GM21723 (cell line): Measurements from ENCODE around the gene SPATA1.

ENCODE experiments used
- ATAC-seq: cut with Tn5 transposase; IDR thresholded peaks from one replicate; pipeline ENCODE4 v1.9.1; 2021; ENCODE audit warnings: mild to moderate bottlenecking, moderate library complexity; ENCODE audit not compliant: unreplicated experiment

Gene SPATA1

DNA sequence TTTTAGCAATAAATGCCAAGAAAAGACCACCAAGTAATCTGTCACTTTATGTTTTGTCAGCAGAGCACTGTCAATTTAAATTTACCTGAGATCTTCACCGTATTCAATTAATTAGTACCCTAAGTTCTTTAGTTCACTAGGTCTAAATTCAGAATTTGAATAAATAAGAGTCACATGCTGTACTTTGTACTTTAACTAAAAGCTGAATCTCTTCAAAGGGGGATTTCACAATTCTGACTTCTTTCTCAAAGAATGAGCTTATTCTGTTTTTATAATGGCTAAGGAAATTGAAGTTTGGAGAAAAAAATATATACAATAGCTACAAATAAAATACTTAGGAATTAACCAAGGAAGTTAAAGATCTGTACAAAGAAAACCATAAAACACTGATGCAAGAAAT is 2.3 kb downstream of the SPATA1 start:
- no peak for ATAC-seq

DNA sequence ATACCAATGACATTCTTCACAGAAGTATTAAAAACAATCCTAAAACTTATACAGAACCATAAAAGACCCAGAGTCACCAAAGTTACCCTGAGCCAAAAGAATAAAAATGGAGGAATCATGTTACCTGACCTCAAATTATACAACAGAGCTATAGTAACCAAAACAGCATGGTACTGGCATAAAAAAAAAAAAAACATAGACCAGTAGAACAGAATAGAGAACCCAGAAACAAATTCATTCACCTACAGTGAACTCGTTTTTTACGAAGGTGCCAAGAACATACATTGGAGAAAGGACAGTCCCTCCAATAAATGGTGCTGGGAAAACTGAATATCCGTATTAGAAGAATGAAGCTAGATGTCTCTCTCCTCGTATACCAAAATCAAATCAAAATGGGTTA is 2.8 kb downstream of the SPATA1 start:
- no peak for ATAC-seq

- no peak for ATAC-seq
Measured at GRCh38 chr1:84510165-84510564, 4.0 kb downstream of the SPATA1 start.

- ATAC-seq, result no peak
Measured at GRCh38 chr1:84510668-84511067, 4.5 kb downstream of the SPATA1 start.

- no peak for ATAC-seq
Measured at GRCh38 chr1:84524590-84524989, 18.4 kb downstream of the SPATA1 start.

- ATAC-seq, result no peak
Measured at GRCh38 chr1:84525779-84526178, 19.6 kb downstream of the SPATA1 start.

GRCh38 chr1:84538599-84538998 is 32.4 kb downstream of the SPATA1 start:
- ATAC-seq, result no peak

DNA sequence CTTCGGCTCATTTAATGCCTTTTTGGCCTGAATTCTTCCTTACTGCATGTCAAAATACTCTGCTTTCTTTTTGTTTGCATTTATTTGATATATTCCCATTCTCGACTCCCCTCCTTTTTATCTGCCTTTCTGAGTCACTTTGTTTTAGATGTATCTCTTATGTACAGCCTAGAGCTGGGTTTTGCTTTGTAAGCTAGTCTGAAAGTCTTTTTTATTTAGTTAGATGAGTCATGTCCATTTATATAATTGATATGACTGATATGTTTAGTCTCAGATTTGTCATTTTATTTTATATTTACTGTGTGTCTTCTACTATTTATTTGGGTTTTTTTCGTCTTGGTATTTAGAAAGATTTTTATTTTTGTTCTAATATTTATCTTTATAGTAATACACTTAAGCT is 33.8 kb downstream of the SPATA1 start:
- no peak for ATAC-seq

GRCh38 chr1:84540759-84541158 is 34.6 kb downstream of the SPATA1 start:
- no peak for ATAC-seq

DNA sequence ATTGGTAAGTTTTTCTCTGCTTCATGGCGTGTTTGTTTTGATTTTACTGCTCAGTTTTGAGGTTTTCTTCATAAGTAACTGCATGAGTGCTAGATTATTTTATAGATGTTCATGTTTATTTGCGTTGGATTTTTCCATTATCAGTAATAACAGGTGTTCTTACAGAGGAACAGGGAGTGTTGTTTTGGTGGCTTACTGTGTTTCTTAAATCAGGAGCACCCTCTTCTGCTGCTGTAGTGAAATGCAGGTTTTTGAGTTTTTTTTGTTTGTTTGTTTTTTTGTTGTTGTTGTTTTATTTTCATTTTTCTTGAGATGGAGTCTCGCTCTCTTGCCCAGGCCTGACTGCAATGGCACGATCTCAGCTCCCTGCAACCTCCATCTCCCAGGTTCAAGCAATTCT is 35.5 kb downstream of the SPATA1 start:
- no peak for ATAC-seq

DNA sequence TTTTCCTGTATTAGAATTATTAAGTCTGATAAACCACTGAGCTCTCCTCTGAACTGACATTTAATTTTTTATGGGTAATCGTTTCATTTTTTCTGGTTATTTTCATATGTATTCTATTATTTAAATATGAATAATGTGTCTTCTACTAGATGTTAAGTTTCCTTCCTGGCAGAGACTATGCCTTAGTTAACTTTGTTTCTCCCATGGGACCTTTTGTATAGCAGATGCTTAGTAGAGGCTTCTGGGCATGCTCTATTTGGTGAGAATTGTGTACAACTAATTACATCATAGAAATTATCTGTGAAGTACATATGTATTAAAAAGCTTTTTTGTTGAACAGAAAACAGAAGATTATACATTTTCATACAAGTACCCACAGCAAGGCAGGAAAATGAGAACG is 44.6 kb downstream of the SPATA1 start:
- no peak for ATAC-seq

DNA sequence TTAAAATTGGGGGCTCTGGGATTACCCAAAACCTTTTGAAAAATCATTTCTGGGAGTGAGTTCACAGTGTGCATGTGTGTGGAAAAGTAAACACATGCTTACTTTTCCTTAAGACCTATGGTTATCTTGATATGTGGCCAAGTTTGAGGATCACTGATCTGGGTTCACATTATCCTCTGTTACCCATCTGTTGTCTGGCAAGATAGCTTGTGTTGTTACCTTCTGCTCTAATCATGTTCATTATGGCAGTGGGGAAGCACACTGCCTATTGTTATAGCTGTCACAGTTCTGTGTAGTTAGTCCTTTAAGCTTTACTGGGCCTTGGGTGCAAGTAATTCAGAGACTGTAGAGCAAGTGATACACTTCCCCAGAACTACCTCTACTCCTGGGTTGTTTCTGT is 63.0 kb downstream of the SPATA1 start:
- ATAC-seq, result no peak

DNA sequence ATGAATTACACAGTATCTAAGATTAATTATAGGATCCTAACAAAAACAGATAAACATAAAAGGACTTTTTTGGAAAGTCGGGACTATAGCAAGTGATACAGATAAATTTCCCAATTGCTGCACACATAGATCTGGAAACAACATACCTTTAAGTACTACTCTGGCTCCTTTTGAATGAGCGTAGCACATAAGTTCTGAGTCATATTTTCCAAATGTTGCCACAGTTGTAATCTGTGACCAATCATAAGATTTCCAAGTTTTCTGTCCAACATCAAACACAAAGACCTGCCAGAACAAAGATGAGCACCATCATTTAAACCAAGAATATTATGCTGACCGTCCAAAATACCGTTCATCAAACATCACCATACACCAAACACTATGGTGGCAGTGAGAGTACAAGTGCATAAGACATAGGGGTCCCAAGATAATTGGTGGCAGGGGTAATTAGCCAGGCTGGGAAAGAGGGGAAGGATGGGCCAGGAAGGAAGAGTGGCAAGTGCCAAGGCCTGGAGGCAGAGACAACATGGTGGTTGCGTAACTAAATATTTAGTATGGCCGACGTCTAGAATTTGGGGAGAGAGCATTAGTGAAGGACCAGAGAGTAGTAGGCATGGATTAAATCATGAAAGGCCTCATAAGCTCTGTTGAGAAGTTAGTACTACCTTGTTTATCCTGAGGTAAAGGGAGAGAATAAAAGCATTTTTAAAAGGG is 64.4 kb downstream of the SPATA1 start:
- no peak for ATAC-seq

- ATAC-seq, result no peak
Measured at GRCh38 chr1:84571150-84571535, 65.0 kb downstream of the SPATA1 start.

- ATAC-seq, result no peak
Measured at GRCh38 chr1:84573481-84573966, 67.3 kb downstream of the SPATA1 start.

DNA sequence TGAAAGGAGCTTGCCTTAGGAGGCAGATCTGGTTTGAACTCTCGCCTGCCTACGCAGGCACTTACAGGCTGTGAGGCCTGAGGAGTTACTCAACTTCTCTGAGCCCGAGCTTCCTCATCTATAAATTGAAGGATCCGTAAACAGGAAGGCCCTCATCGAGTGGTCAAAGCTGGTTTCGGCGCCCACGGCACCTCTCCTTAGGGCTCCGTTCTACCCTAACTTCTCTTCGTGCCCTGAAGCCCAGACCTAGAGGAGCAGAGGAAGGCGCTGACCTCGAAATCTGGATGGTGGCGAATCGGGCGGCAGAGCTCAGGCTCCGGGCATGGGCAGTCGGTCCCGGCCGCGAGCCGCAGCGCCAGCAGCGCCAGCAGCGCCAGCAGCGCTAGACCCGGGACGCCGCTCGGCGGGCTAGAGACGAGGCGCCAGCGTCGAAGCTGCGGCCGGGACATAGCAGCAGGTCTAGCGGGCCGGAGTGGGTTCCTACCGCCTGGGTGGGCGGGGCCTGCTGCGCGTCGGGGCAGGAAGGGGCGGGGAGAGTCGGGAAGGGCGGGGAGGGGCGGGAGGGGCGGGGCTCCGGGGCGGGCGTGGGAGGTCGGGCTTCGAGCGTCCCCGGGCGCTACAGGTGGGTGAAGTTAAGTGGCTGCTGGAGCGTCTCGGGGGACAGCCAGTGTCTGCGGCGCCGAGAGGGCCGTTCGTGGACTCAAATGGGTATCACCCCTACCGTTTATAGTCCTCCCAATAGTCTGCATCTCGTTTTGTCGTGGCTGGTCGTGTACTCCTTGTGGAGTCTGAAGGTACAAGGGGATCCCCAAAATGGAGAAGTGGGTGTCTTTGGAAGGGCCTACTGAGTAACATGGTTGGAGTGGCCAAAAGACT is 68.0 kb downstream of the SPATA1 start, which contains the start of gene CTBS:
CTBS (minus strand) TSS at position 474 of the 876 bp plus-strand sequence; CDS start at position 449, 25 bp downstream.
- peak; percentile 82 for ATAC-seq

DNA sequence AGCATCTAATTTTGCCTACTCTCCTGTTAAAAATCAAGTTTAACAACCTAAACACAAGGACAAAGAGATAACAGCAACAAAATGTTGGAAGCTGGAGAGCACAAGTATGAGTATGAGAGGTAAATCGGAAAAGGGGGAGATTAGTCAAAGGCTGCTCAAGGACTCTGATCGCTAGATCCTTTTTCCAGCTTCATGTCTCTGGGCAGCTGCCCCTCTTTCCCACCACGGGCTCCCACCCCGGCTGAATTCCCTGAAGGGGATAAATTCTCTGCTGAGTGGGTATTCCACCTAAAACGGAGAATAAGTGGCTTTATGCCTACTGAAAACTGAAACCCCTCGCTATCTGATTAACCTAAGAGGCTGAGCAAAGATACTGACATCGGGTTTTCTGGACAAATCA is 68.8 kb downstream of the SPATA1 start:
- no peak for ATAC-seq

DNA sequence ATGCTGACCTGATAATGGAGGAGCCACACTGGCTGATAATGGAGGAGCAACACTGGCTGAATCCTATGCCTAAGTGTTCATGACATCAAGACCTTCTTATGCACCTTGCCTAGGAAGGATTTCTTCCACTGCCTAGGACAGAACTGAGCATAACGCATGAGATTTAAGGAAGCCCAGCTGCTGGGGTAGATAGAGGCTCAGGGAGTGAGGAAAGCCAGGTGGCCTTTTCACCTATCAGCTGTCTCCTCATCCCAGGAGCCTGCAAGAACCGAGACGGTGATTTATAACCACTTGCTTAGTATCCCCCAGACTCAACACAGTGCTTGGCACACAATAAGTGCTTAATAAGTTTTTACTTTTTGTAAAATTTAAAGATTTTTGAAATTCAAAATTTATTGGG is 75.5 kb downstream of the SPATA1 start:
- no peak for ATAC-seq

DNA sequence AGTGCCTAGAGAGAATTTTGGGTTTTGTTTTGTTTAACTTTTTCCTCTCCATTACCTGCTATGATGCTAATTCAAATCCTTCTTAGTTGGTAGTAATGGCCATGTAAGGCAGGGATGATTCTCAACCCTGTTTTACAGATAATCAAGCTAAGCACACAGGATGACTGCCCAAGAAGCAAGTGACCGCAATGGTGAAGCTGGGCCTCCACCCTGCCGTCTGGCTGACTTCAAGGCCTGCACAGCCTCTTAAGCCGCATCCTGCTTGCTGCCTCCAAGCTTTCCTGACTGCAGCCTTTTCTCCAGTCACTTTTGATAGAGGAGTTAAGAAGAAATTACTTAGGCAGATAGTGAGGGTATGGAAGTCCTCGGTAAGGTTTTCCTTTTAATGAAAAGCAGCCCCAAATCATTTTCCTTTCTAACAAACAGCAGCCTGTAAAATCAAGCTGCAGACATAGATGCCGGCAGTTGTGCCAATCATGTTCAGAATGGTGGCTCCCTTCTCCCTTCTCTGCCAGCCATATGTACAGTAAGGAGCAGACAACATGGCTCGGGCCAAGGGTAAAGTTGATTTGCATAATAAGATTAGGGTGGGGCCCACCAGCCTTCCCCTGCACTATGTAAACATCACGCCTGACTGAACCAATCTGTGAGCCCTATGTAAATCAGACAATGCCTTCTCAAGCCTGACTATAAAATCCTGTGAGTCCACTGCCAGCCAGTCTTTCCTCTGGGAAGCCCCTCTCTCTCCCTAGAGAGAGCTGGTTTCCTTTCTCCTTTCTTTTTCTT is 76.8 kb downstream of the SPATA1 start:
- ATAC-seq, result no peak

GRCh38 chr1:84583648-84584047 is 77.5 kb downstream of the SPATA1 start:
- ATAC-seq, result no peak

DNA sequence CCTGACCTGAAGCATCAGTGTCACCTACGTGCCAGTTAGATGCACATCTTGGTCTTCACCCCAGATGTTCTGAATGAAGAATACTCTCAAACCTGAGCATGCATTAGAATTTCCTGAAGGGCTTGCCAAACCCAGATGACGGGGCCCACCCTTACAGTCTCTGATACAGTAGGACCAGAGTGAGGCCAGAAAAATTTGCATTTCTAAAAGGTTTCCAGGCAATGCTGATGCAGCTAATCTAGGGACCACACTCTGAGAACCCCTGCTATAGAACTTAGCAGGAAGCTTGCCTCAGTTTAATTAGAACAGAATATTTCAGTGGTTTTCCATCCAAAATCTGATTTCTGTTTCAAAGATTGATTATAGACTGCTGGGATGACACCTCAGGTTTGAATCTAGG is 77.9 kb downstream of the SPATA1 start:
- no peak for ATAC-seq
